Measurements from ENCODE around the gene SHISA8. TPM values are rescaled to one million over a fixed set of nuclear protein-coding genes. Genes with fewer than 3 reads are reported as not detected.

The SHISA8 gene
- total and polyA plus RNA-seq, 2 of the 13 experiments (the other 11 are each of a cell fraction or from before 2014, with no cell fraction given), result not detected

GRCh38 chr22:41947424-41948080, 32.7 kb upstream of the SHISA8 start (continued):
- no peak for TF ChIP-seq ATF7-NPFF (CRISPR knock-in tag; IDR thresholded peaks at IDR 0.05; ENCODE audit: low read depth)
- TF ChIP-seq, protein P1, sequence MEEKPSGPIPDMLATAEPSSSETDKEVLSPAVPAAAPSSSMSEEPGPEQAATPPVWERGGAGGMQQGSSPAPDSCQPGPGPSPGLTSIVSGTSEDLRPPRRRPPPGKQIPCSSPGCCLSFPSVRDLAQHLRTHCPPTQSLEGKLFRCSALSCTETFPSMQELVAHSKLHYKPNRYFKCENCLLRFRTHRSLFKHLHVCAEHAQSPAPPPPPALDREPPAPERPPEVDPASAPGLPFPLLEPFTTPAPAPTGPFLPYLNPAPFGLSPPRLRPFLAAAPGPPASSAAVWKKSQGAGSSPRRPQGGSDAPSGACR (CRISPR knock-in tag; IDR thresholded peaks at IDR 0.05), result no peak
- no peak for TF ChIP-seq MIXL1 (CRISPR knock-in tag; IDR thresholded peaks at IDR 0.05)
- no peak for TF ChIP-seq ZNF251 (CRISPR knock-in tag; IDR thresholded peaks at IDR 0.05)
- TF ChIP-seq PHF21A (CRISPR knock-in tag; IDR thresholded peaks at IDR 0.05), result peak; percentile 4; the same call in 1 of the 2 replicates
- no peak for TF ChIP-seq HBP1 (CRISPR knock-in tag; IDR thresholded peaks at IDR 0.05; ENCODE audit: low read depth)
- no peak for TF ChIP-seq HIVEP1 (CRISPR knock-in tag; IDR thresholded peaks at IDR 0.05)
- no peak for TF ChIP-seq TMF1 (CRISPR knock-in tag; IDR thresholded peaks at IDR 0.05; ENCODE audit: low read depth)
- no peak for TF ChIP-seq IRF2 (CRISPR knock-in tag; IDR thresholded peaks at IDR 0.05)
- TF ChIP-seq U2AF2 (IDR thresholded peaks at IDR 0.05; ENCODE audit: low read depth, low read length), result no peak
- TF ChIP-seq TEAD3 (CRISPR knock-in tag; optimal IDR thresholded peaks at IDR 0.05; ENCODE audit: borderline replicate concordance), result no peak
- no peak for TF ChIP-seq ESRRA (CRISPR knock-in tag; IDR thresholded peaks at IDR 0.05; ENCODE audit: low read depth)
- no peak for TF ChIP-seq SMAD3 (CRISPR knock-in tag; IDR thresholded peaks at IDR 0.05)
- TF ChIP-seq ZSCAN30 (CRISPR knock-in tag; IDR thresholded peaks at IDR 0.05), result no peak
- peak; percentile 41; the same call in 1 of the 2 replicates for TF ChIP-seq ZNF44 (CRISPR knock-in tag; IDR thresholded peaks at IDR 0.05)
- TF ChIP-seq GLI4 (CRISPR knock-in tag; IDR thresholded peaks at IDR 0.05; ENCODE audit: borderline replicate concordance), result no peak
- 0 out of 2 replicates have a peak, but pooled peaks have one; percentile 23 for TF ChIP-seq ZBTB33 (CRISPR knock-in tag; IDR thresholded peaks at IDR 0.05)

Measured in HepG2 (cell line).